ENCODE measurements around the gene CLEC16A. TPM values are rescaled to one million over a fixed set of nuclear protein-coding genes. Genes with fewer than 3 reads are reported as not detected.

CLEC16A gene
- 16.9 and 17.9 TPM in 2 replicates for total RNA-seq

GRCh38 chr16:10944249-10945064 is at the start of gene CLEC16A:
CLEC16A (plus strand) TSS chr16:10944564; CDS start chr16:10944718, 154 bp downstream.

GRCh38 chr16:10942352-10943063 is 1.9 kb upstream of the CLEC16A start, which contains the start of gene DEXI:
DEXI (minus strand) TSS chr16:10942468; CDS start chr16:10942005, 463 bp downstream.

Other genes with a start within 250 kb of the CLEC16A start
- gene TEKT5, start 249.6 kb upstream of the CLEC16A start, total RNA-seq = 0.21 and 0.48 TPM in 2 replicates
- 12.6 and 27.0 TPM in 2 replicates for gene NUBP1, start 200.7 kb upstream of the CLEC16A start, total RNA-seq
- not detected in 2 replicates for gene TVP23A, start 125.8 kb upstream of the CLEC16A start, total RNA-seq
- gene CIITA, start 67.4 kb upstream of the CLEC16A start, total RNA-seq = 0.21 and 0.24 TPM in 2 replicates
- 54.1 and 60.2 TPM in 2 replicates for gene DEXI, start 2.1 kb upstream of the CLEC16A start, total RNA-seq

All from tracheal epithelial cell (primary cell).